Activated CD4-positive, CD25-positive, alpha-beta regulatory T cell (primary cell): ENCODE measurements around the gene PTH2R.
"Not testable (repeated sequence)": the region's sequence is repeated elsewhere in the genome, so short reads cannot be mapped to it uniquely, and the experiment has no call there.

Source experiments
- DNase-seq, 4 experiments: peaks; one replicate each; lab custom pipeline; 2025; lab: John Stamatoyannopoulos, UW

Gene PTH2R

GRCh38 chr2:208488686-208489564 is 82.3 kb downstream of the PTH2R start:
- DNase-seq = no peak

- DNase-seq = no peak
Measured at GRCh38 chr2:208489687-208490086, 83.1 kb downstream of the PTH2R start.

- no peak for DNase-seq
Measured at GRCh38 chr2:208490492-208490891, 83.9 kb downstream of the PTH2R start.

- no peak for DNase-seq
Measured at GRCh38 chr2:208491641-208492040, 85.0 kb downstream of the PTH2R start.

- no peak for DNase-seq
Measured at GRCh38 chr2:208492069-208492468, 85.5 kb downstream of the PTH2R start.

GRCh38 chr2:208493186-208493585 is 86.6 kb downstream of the PTH2R start:
- DNase-seq = no peak

- DNase-seq = no peak
Measured at GRCh38 chr2:208496129-208496528, 89.5 kb downstream of the PTH2R start.

- no peak for DNase-seq
Measured at GRCh38 chr2:208501206-208501605, 94.6 kb downstream of the PTH2R start.

GRCh38 chr2:208502288-208502687 is 95.7 kb downstream of the PTH2R start:
- no peak for DNase-seq

GRCh38 chr2:208505365-208505764 is 98.8 kb downstream of the PTH2R start:
- not testable (repeated sequence) for DNase-seq

GRCh38 chr2:208509586-208509985 is 103.0 kb downstream of the PTH2R start:
- DNase-seq = no peak

- DNase-seq = no peak
Measured at GRCh38 chr2:208511016-208511415, 104.4 kb downstream of the PTH2R start.

GRCh38 chr2:208511573-208511972 is 105.0 kb downstream of the PTH2R start:
- no peak for DNase-seq

- no peak for DNase-seq
Measured at GRCh38 chr2:208515099-208515498, 108.5 kb downstream of the PTH2R start.

GRCh38 chr2:208523069-208523468 is 116.5 kb downstream of the PTH2R start:
- not testable (repeated sequence) for DNase-seq

- not testable (repeated sequence) for DNase-seq
Measured at GRCh38 chr2:208525165-208525564, 118.6 kb downstream of the PTH2R start.

GRCh38 chr2:208529796-208530195 is 123.2 kb downstream of the PTH2R start:
- DNase-seq = no peak

- no peak for DNase-seq
Measured at GRCh38 chr2:208531361-208531760, 124.8 kb downstream of the PTH2R start.

GRCh38 chr2:208535578-208535977 is 129.0 kb downstream of the PTH2R start:
- DNase-seq = not testable (repeated sequence)

- DNase-seq = no peak
Measured at GRCh38 chr2:208541461-208541988, 134.9 kb downstream of the PTH2R start.

- no peak for DNase-seq
Measured at GRCh38 chr2:208541989-208542464, 135.4 kb downstream of the PTH2R start.

GRCh38 chr2:208542465-208543041 is 136.0 kb downstream of the PTH2R start:
- no peak for DNase-seq
